Brain microvascular endothelial cell (primary cell): ENCODE measurements around the gene IGF1R.

Experiments used
- DNase-seq: peaks from one replicate; pipeline ENCODE4 v3.0.0-alpha.2; 2020
- H3K27ac ChIP-seq: fragments of 250-450 bp; sonication (Bioruptor Pico); 2 replicates; pipeline ENCODE4 v1.5.1; 2020; ENCODE audit warnings: mild to moderate bottlenecking, moderate library complexity
- H3K27me3 ChIP-seq: fragments of 250-450 bp; sonication (Bioruptor Pico); replicated peaks from 2 replicates; pipeline ENCODE4 v1.5.1; 2020; ENCODE audit warnings: mild to moderate bottlenecking
- H3K36me3 ChIP-seq: fragments of 250-450 bp; sonication (Bioruptor Pico); replicated peaks from 2 replicates; pipeline ENCODE4 v1.5.1; 2020; ENCODE audit warnings: mild to moderate bottlenecking
- H3K4me3 ChIP-seq: 2 replicates; pipeline ENCODE4 v1.5.1; 2011; ENCODE audit warnings: low read depth, mild to moderate bottlenecking, control low read depth, low read length, moderate library complexity
- CTCF ChIP-seq: IDR thresholded peaks from 2 replicates; pipeline ENCODE4 v1.5.1; 2011; ENCODE audit warnings: low read depth, mild to moderate bottlenecking, moderate library complexity, low read length, control low read depth, inconsistent platforms; ENCODE audit errors: missing control alignments
- in situ Hi-C: cut with HindIII; loops from 2 replicates; pipeline ENCODE4 v1.10.0; 2017; ENCODE audit warnings: low sequenced_read_pairs, low pct_ligation_motif_present

IGF1R gene

GRCh38 chr15:98905963-98906711 lies 257.8 kb downstream of the IGF1R start:
- Histone ChIP-seq H3K27ac (peak overlapping the region; percentile 64), H3K27me3 (no peaks in the 10 kb centered on the region), H3K36me3 (peaks cover 32% of the 10 kb centered on the region), H3K4me3 (no peak overlapping the region)
- in situ Hi-C loops: no loop called here
- TF ChIP-seq CTCF: no peak
- DNase-seq: peak; percentile 44

- TF ChIP-seq CTCF: no peak
- in situ Hi-C loops: no loop called here
Measured at GRCh38 chr15:98906712-98907083, 258.4 kb downstream of the IGF1R start.

GRCh38 chr15:98907927-98908471 lies 259.7 kb downstream of the IGF1R start:
- no peaks in the 10 kb centered on the region for H3K27me3 ChIP-seq
- H3K4me3 ChIP-seq: no peak overlapping the region
- H3K36me3 ChIP-seq: peaks cover 45% of the 10 kb centered on the region
- in situ Hi-C loops: no loop called here
- no peak overlapping the region for H3K27ac ChIP-seq
- no peak for DNase-seq
- TF ChIP-seq CTCF: no peak

More at GRCh38 chr15:98906712-98907083, 258.4 kb downstream of the IGF1R start:
- Histone ChIP-seq H3K4me3 (no peak overlapping the region), H3K27me3 (no peaks in the 10 kb centered on the region), H3K36me3 (peaks cover 37% of the 10 kb centered on the region), H3K27ac (peak overlapping the region; percentile 64)
- peak; percentile 53 for DNase-seq

GRCh38 chr15:98909968-98910885 lies 261.9 kb downstream of the IGF1R start:
- TF ChIP-seq CTCF: no peak
- Histone ChIP-seq H3K4me3 (no peak overlapping the region), H3K27me3 (no peaks in the 10 kb centered on the region), H3K27ac (no peak overlapping the region), H3K36me3 (peaks cover 60% of the 10 kb centered on the region)
- no peak for DNase-seq
- in situ Hi-C loops: no loop called here

GRCh38 chr15:98914626-98915025 lies 266.3 kb downstream of the IGF1R start:
- peak; percentile 86 for DNase-seq
- Histone ChIP-seq H3K36me3 (peaks cover 66% of the 10 kb centered on the region), H3K27me3 (no peaks in the 10 kb centered on the region), H3K4me3 (no peak overlapping the region), H3K27ac (peak overlapping the region; percentile 50)
- in situ Hi-C loops: no loop called here
- TF ChIP-seq CTCF: no peak
